ENCODE data around the gene BCAS3.

The BCAS3 gene

DNA sequence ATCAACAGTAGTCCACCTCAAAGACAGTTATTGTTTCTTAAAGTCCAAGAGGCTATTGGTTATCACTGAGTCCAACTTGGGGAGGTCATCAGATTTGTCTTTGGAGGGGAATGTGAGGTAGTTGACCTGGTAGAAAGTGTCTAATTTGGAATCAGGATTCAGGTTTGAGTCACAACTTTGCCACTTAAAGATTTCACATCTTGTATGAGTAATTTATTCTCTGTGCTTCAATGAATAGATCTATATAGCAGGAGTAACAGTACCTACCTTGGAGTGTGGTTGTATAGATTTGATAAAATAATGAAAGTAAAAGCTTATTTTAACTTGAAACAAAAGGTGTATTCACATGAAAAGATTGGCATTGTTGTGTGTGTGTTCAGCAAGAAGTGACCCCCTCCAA, 602.7 kb downstream of the BCAS3 start:
- no peak for DNase-seq

DNA sequence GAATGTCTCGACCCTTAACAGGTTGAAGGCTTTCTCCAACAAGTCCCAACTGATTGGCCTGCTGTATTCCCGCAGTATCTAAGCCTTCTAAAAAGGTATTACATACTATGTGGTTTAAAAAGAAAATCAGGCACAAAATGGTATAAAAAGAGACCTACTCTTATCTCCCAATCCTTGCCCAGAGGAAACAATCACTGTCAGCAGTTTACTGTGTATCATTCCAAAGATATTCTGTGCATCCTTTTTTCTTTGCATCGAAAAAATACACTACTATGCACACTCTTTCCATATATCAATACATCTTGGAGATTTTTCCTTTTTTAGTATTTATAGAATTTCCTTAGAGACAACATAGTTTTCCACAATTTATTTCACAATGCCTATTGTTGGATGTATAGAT, 603.2 kb downstream of the BCAS3 start:
- no peak for DNase-seq

DNA sequence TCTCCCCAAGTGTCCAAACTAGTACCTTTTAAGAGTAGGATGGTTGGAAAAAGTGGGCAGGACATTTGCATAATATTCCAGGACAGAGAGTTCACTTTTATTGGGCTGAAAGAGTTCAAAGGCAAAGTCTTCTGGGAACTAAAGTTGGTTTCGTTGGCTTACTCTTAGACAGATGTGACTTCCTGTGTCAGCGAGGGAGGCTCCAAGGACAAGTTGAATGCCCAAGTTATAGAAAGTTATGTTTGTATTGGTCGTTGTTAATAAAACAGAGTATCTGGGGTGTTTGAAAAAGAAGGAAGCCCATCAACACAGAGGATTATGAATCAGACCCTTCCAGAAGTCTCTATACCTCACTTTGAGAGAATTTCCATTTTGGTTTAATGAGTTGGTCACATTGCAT, 604.7 kb downstream of the BCAS3 start:
- DNase-seq: no peak

DNA sequence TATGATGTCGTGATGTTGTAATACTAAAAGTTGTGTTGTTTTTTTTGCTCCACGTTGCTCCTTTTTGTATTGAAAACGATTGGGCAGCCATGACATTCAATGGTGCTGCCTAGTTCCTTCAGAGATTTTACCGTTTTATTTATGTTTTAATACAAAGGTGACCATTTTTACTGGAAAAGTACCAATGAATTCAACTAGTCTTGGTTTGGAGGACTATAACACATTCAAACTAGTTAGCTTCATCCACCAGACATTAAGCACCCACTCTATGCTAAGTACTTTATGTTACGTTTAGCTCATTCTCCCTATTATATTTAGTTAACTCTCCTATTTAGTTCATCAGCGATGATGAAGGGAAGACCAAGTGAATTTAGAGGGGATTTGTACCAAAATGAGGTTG, 605.4 kb downstream of the BCAS3 start:
- DNase-seq: no peak

DNA sequence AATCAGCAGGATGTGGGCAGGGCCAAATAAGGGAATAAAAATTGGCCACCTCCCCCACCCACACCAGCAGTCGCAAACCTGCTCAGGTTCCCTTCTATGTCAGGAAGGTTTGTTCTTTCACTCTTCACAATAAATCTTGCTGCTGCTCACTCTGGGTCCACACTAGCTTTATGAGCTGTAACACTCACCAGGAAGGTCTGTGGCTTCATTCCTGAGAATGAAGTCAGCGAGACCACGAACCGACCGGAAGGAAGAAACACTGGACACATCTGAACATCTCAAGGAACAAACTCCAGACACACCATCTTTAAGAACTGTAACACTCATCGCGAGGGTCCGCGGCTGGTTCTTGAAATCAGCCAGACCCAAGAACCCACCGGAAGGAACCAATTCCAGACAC, 606.5 kb downstream of the BCAS3 start:
- DNase-seq: no peak

DNA sequence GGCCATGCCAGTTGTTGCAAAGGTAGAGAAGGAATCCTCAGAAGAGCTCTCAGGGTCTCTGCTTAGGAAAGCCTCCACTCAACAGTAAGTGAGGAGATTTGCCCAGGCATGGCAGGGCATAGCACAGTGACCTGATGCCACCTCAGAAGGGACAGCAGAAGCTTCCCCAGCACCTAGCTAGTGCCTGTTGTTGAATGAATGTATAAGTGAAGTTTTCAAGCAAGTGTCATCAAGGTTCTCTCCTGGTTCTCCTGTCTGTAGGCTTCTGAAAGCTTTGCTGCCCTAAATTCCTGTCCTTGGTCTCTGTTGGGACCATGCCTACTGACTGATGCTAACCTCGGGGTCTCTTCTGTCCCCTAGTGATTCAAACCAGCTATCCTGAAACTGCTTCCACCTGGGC, 607.1 kb downstream of the BCAS3 start:
- no peak for DNase-seq

DNA sequence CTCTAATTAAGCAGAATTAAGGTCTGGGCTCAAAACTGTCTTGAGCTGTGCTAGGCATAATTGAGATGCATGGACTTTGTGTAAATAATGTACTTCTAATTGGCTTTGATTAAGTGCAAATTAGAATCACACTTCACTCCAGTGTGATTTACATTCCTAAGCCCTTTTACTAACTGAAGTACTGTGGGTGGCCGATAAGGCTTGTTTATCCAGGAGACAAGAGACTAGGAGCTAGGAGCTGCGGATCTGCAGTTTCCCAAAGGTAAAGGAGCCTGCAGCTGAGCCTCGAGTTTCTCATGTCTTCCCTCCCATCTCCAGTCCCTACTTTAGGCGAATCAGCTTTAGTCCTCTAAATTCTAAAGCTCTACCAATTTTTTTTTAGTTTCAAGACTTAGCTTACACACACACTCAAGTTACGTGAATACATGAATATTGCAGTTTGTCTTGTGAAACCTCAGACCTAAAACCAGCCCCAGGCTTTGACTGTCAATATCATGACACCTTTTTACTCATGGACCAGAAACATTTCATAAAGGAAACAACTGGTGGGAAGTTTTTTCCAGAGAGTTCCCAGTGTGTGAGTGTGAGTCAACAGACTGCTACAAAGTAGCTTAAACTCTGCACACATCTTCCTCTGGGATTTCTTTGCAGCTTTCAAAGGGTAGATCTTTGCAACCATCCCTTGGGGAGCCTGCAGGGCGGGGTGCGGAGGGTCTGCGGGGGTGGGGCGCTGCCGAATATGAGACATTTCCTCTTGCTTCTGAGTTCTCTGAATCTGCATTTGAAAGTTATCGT, 608.1 kb downstream of the BCAS3 start:
- no peak for DNase-seq

DNA sequence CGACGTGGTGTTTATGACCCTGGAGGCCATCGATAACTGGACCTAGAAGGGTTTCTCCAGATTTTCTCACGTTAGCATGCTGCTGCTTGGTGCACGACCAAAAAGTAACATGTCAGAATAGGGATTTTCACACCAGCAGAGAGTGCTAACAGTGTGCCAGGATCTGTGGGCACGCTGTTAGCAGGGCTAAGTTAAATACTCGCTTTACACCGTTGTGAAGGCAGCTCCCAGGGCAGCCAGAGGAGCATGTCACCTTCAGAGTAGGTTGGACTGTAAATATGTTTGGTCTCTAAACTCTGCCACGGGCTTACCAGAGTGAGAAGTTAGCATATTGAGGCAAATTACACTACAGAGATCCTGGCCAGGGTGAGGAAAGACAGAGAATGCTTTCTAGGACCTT, 608.8 kb downstream of the BCAS3 start:
- DNase-seq: no peak

DNA sequence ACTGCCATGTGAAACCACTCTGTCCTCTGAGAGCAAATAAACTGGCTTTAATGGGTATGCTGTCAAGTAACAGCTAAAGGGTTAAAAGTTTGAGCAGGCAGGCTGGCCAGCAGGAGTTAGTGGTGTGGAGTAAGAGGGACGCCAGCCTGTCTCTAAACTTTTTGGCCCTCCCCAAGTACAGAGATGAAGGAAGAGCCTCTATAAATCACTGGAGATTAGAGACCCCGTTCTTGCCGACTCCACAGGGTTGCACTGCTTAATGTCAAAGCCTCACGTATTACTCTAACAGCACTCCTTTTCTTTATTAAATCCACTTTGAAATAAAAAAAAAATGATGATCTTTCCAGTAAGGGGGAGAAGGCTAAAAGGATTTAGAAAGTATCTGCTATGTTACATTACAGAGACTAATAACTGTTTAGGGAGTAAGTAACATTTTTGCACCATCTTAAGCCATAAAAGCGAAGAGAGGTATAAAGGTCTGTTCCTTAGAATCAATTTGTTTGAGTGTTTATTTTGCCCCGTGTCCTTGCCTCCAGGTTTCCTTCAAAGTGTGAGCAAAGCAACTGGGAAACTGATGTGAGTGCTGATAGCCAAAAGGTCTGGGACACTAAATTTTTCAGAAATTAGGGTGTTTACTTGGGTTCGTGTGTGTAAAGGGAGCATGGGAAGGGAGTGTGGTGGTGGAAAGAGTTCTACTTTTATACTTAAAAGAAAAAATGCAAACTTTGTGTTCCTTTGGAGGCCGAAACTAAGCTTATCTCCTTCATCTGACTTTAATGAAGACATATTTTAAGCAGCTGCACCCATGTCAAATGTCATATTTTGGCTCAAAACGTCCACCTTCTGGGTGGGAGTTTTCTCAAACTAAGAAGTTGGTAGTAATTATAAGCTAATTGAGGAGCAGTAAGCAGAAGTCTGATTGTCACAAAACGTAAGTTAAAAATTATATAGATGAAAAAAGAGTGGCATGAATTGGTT, 612.0 kb downstream of the BCAS3 start:
- DNase-seq: no peak

DNA sequence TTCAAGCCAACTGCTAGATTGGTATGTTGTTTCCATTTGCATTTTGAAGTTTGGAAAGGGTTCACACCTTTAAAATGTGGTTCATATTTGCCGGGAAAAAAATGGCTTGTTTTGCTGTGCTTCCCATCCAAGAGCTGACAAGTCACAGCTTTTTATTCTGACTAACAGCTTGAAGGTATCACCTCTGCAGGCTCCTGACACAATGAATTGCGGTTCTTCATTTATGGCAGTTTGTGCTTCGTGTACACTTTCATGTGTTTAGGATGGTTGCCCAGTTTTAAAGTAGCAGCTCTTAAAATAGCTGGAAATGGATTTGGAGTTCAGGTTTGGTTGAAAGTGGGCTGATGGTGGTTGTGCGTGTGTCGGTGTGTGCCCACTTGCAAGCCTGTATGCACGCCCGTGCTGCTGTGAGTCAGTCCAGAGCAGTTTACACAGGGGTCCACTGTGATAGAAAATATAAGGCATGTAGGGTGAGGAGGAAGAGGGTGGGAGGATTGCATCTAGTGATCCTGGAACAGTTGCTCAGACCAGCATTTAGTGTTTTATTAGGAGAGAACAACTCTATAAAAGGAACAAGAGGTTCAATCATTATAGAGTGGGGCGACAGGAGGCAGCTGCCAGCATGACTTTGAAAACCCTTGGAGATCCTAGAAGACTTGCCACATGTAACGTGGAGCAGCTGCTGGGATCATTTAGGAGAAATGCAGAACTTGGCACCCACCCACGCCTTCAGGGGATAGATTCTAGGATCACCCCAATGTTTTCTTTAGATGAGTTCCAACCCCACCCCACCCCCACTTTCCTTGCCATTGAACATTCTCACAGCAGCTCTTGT, 614.0 kb downstream of the BCAS3 start:
- no peak for DNase-seq

DNA sequence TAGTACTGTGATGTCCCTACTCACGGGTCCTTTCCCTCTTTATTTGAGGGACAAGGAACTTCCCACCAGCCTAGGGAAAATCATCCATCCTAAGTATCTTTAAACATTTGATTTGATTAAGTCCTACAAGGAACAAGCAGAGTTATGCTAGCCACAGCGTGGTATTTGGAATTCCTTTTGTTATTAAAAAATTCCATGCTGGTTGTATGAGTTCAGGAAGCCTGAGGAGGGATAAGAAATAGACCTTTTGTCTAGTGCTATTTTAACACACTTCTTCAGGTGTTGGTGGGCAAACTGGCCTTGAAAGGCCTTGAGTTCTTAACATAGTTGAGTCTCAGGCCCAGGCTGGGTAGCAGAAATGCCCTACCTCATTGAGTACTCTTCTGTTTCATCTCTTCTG, 616.6 kb downstream of the BCAS3 start:
- DNase-seq: no peak

DNA sequence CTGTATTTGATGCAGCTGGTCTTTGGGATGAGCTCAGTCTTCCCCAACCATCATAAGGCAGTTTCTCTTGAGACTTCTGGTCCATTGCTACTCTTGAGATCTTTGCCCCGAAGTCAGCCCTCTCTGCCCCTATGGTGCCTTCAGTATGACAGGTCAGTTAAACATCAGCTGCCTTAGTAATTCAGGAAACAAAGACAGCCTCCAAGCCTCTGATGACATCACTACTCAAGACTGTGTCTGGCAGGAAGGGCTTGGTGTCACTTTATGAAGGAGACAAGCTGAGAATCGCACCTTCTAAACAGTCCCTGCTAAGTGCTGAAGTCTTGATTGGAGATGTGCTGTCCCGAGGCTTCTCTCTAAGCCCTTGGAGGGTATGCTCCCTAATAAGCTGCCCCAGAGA, 617.1 kb downstream of the BCAS3 start:
- DNase-seq: no peak

DNA sequence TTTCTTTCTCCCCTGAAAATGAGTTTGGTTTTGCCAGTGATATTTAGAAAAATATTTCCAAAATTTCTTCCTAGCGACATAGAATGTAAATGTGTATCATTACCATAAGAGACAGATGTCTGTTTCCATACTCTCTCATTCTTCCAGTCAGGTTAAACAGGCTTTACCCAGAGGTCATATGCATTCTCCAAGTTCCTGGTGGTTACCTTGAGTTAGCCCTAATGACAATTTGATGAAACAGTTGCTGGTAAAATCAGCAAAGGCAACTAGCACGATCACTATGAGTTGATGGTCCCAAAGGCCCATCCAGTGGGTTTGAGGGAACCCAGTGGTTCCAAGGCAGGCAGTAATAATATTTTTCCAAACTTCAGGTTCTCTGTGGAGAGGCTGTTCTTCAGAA, 618.4 kb downstream of the BCAS3 start:
- no peak for DNase-seq

DNA sequence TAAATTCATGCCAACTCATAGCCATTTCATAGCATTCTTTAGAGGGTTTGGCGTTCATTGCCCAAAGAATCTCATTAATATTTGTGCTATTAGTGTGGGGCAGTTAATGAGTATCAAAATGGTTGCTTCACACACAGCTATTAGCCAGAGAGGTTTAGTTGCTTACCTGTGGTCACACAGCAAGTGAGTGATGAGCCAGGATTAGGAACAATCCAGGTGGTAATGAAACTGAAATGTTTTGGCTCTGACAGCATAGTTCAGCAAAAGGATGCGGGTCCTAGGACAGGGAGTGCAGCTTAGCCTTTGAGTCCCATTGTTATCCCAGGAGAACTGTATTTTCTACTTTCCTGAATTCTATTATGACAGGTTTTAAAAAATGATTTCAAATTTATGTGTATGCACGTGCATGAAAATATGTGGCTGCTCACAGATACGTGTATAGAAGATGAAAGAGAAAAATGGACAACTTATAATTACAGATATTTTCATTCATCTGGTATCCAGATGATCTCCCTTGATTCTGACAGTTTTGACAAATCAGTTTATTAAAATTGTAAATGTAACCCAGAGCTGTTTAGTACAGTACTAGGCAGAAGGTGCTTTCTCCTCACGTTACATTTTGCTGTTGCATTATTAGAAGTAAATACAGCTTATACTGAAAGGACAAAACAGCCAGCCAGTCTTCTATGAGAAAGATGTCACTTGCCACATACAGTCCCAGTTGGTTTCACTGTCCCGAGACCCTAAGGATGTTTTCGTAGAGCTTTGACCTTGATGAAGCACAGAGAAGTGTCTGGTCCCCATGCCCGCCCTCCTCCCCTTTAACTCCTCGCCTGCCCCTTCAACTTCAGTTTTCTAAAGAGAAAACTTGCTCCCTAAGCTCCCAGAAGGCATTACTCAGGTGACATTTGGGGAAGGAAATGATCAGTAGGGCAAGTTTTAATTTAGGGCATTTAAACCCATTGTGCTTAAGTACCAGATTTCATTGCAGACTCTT, 622.2 kb downstream of the BCAS3 start:
- no peak for DNase-seq

DNA sequence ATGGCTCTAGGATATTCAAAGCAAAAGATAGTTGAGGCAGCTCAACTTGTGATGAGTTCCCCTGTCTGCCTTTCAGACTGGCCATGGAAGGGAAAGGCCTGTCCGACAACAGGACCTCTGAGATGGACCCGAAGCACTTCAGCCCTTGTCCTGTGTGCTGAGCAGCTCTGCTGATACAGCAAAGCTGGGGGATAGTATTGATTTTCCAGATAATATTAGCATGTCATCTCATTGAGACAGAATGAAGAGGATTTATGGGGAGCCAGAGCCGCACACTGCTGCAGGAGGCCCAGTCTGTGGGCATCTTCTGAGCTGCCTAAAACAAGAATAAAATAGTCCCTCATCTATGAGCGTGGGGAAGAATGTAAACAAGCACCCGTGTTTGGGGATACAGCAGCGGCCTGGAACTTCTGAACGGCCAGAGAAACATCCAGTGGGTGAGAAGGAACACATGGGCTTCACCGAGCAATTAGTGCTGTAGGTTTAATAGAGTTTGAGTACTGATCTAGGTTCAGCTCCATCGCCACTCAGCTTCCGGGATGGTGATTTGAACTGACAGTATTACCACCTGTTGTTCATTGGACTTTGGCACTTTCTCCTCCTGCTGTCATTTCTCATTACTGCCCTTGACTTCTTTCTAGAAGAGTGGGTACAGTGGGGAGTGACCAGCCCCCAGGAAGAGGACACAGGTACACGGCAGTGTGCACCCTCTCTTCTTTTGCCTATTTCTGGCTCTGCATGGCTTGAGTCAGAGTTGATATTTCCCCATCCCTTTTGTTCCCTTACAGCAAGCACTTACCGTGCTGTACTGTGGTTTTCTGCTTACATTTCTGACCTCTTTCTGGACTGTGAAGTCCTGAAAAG, 625.5 kb downstream of the BCAS3 start:
- DNase-seq: no peak

DNA sequence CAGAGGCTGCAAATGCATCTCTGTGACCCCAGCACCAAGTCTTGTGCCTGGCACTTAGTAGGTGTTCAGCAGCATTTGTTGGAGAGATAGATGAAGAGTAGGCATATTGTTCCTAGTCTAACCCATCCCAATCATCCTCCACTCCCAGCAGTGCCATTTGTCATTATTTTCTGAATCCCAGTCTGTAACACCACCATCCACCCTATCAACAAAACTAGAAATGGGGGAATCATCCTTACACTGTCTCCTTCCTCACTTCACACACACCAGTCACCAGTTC, 626.1 kb downstream of the BCAS3 start:
- no peak for DNase-seq

DNA sequence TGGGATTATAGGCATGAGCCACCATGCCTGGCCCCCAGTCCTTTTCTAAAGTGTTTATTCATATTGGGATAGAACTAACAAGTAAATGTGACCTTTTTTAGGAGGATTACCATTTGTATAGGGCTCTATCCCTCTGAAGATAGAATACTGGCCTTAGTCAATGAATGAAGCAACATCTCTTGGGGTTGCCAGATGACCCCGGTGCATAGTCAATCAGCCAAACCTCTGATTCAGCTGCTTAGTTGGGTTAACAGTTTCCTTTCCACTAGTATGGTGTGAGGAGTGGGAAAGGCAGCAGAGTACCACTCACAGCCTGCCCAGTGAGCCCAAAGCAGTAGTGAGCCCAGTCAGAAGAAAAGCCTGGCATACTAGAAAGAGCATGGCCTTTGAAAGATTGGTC, 627.4 kb downstream of the BCAS3 start:
- no peak for DNase-seq

DNA sequence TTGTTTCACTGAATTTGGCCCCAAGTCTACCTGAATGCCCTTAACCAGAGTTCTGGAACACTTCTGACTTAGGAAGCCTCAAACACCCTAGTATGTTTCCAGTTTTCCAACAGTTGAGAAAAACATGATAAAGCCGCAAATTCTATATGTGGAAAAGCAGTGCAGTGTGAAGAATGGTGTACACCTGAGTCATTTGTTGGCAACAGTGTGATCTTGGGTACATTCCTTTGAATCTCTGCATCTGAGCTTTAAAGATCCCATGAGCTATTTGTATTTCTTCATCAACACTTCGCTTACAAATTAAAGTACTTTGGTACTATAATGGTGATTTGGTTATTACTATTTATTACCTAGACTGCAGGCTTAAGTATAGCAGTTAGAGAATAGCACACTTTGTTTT, 628.4 kb downstream of the BCAS3 start:
- no peak for DNase-seq

DNA sequence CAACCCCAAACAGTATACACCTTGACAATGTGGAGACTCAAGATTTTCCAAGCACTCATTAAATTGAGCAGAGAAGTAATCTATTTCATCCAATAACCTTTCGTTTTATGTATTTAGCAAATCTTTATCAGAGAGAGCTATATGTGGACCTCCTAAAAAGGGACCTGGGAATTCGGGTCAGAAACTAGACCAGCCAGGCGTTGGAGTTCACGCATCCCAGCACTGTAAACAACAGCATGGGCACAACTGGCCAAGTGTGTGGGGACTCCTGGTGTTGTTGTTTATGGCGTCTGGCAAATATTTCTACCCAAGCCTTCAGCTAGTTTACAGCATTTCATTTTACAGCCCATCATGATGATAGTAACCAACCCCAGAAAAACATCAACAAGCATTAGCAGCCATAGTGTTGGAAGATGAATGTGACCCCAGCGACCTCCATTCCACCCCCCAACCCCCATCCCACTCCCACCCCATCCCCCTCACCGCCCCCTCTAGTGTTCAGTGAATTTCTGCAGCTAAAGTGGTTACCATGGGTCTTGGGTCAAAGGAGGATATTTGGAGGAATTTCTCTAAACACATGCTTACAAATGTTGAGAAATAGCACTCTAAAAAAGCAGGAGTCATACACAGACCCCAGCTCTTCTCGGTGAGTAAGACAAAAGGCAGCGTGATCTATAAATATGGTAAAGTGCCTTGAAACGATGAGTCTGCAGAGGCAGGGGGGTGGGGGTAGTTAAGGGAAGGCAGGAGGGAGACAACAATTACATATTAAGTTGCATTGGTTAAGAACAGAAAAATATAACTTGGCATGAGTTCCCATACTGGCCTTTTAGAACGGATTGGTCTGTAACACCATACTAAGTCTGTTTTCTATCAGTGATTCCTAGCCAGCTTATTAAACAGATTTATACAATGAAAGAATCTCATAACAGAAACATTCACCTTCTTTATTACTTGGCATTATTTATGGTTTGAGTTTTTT, 630.5 kb downstream of the BCAS3 start:
- no peak for DNase-seq
